OCI-LY7 (cell line): ENCODE data around the gene GOT2. TPM values are rescaled to one million over a fixed set of nuclear protein-coding genes. Genes with fewer than 3 reads are reported as not detected.
A peak's percentile ranks its signal among the peaks of the same experiment; 100 is the strongest.

ENCODE experiments used
- BruUV-seq: library from RNA; stranded (reverse); fragments of 400-500 nt; replicated peaks from 2 replicates; lab custom pipeline; 2021; lab: Mats Ljungman, UMichigan
- CTCF ChIA-PET: fragments of 300-600 bp; sonication (Branson Sonifier 250); formaldehyde crosslinking; loops from one replicate; lab custom pipeline; 2022; ENCODE audit warnings: antibody characterized with exemption; ENCODE audit not compliant: unreplicated experiment; lab: Charles Lee
- POLR2A ChIA-PET: fragments of 300-600 bp; sonication (Branson Sonifier 250); formaldehyde crosslinking; loops from one replicate; lab custom pipeline; 2022; ENCODE audit warnings: antibody characterized with exemption; lab: Charles Lee
- DNase-seq: peaks from one replicate; pipeline ENCODE4 v3.0.0-alpha.2; 2015; ENCODE audit warnings: low spot score
- H2AFZ ChIP-seq: fragments of 200-600 bp; sonication (generic), shearing (Covaris generic); 2 replicates; pipeline ENCODE4 v1.6.1; 2014; ENCODE audit warnings: mild to moderate bottlenecking, antibody characterized with exemption, low read length, moderate library complexity
- H3K27ac ChIP-seq: fragments of 200-600 bp; sonication (generic); 2 replicates; pipeline ENCODE4 v1.5.1; 2014; ENCODE audit warnings: mixed run types, low read depth, mild to moderate bottlenecking, moderate library complexity, low read length, inconsistent platforms; ENCODE audit not compliant: poor library complexity, severe bottlenecking
- H3K36me3 ChIP-seq: fragments of 200-600 bp; sonication (generic); 2 replicates; pipeline ENCODE4 v1.6.1; 2014; ENCODE audit warnings: mild to moderate bottlenecking, antibody characterized with exemption, low read length, moderate library complexity, mixed read lengths; ENCODE audit not compliant: insufficient read depth
- H3K4me1 ChIP-seq: fragments of 200-600 bp; sonication (generic); 2 replicates; pipeline ENCODE4 v1.5.1; 2014; ENCODE audit warnings: mild to moderate bottlenecking, low read length; ENCODE audit not compliant: insufficient read depth, poor library complexity, severe bottlenecking
- H3K4me2 ChIP-seq: fragments of 200-600 bp; sonication (generic); 2 replicates; pipeline ENCODE4 v1.6.1; 2014; ENCODE audit warnings: mild to moderate bottlenecking, low read length
- H3K4me3 ChIP-seq: fragments of 200-600 bp; sonication (generic); 2 replicates; pipeline ENCODE4 v1.5.1; 2014; ENCODE audit warnings: mild to moderate bottlenecking, low read depth, low read length; ENCODE audit not compliant: poor library complexity, severe bottlenecking
- H3K79me2 ChIP-seq: fragments of 200-600 bp; sonication (generic); 2 replicates; pipeline ENCODE4 v1.6.1; 2016; ENCODE audit warnings: low read depth, mild to moderate bottlenecking, low read length, moderate library complexity, mixed read lengths; ENCODE audit not compliant: insufficient read depth
- H3K9me2 ChIP-seq: fragments of 200-600 bp; sonication (generic); 2 replicates; pipeline ENCODE4 v1.6.1; 2016; ENCODE audit warnings: mild to moderate bottlenecking, low read length, mixed read lengths; ENCODE audit not compliant: insufficient read depth
- H3K9me3 ChIP-seq: fragments of 200-600 bp; sonication (generic); 2 replicates; pipeline ENCODE4 v1.6.1; 2014; ENCODE audit warnings: mild to moderate bottlenecking, mixed run types, low read length, mixed read lengths
- H4K20me1 ChIP-seq: fragments of 200-600 bp; sonication (generic); 2 replicates; pipeline ENCODE4 v1.6.1; 2014; ENCODE audit warnings: mild to moderate bottlenecking, antibody characterized with exemption, low read length, moderate library complexity, mixed read lengths; ENCODE audit not compliant: insufficient read depth
- EZH2phosphoT487 ChIP-seq: fragments of 200-600 bp; sonication (generic); IDR thresholded peaks from 2 replicates; pipeline ENCODE4 v1.6.1; 2018; ENCODE audit warnings: low read depth, borderline replicate concordance, mild to moderate bottlenecking, mixed run types, antibody characterized with exemption, low read length, moderate library complexity, mixed read lengths
- intact Hi-C: fragments of 100-400 bp; cut with micrococcal nuclease; formaldehyde crosslinking; loops from one replicate; pipeline ENCODE4 v1.10.0; 2022; ENCODE audit not compliant: unreplicated experiment
- total RNA-seq, 2 experiments: library from RNA; depleted of rRNA in 1 of 2; stranded (reverse); fragments of >200 nt in 1 of 2; shearing (Covaris generic) in 1 of 2; gene quantifications; 2 replicates each; pipeline ENCODE4 v1.2.3, GENCODE V29; 2014 to 2022
- TF ChIP-seq, protein P1 (sequence below): fragments of 200-600 bp; sonication (generic); conservative IDR thresholded peaks from 2 replicates; pipeline ENCODE4 v1.5.1; 2014; ENCODE audit warnings: mild to moderate bottlenecking, antibody characterized with exemption, low read length, moderate library complexity, mixed read lengths

The GOT2 gene
- total RNA-seq, 2 experiments from 2014 or later = 104 to 280 TPM

DNA sequence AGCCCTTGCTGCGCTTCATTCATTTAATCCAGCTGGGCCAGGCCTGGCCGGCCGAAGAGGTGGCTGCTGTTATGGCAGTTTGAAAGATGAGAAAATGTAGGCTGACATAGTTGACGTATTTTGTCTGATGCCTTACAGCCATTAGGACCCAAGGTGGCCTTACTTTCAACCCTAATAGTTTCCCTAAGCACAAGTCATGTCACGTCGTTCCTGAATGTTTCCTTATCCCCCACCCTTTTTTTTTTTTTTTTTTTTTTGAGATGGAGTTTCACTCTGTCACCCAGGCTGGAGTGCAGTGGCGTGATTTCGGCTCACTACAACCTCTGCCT is 307 bp upstream of the GOT2 start:
- peak overlapping the region; percentile 98 for H3K4me3 ChIP-seq
- POLR2A ChIA-PET = interaction anchor here (0.7 kb wide), 2 partner anchors 51 to 72 kb away, joined by 3 to 4 read pairs; no protein-coding TSS in a partner anchor
- TF ChIP-seq EZH2phosphoT487 = no peak
- TF ChIP-seq, protein P1, sequence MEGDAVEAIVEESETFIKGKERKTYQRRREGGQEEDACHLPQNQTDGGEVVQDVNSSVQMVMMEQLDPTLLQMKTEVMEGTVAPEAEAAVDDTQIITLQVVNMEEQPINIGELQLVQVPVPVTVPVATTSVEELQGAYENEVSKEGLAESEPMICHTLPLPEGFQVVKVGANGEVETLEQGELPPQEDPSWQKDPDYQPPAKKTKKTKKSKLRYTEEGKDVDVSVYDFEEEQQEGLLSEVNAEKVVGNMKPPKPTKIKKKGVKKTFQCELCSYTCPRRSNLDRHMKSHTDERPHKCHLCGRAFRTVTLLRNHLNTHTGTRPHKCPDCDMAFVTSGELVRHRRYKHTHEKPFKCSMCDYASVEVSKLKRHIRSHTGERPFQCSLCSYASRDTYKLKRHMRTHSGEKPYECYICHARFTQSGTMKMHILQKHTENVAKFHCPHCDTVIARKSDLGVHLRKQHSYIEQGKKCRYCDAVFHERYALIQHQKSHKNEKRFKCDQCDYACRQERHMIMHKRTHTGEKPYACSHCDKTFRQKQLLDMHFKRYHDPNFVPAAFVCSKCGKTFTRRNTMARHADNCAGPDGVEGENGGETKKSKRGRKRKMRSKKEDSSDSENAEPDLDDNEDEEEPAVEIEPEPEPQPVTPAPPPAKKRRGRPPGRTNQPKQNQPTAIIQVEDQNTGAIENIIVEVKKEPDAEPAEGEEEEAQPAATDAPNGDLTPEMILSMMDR = no peak; the same call in 1 of the 2 replicates
- peak overlapping the region; percentile 86 for H3K4me2 ChIP-seq
- peaks cover 47% of the 10 kb centered on the region for H3K79me2 ChIP-seq
- BruUV-seq = no TSS peak
- no peak for DNase-seq
- H3K36me3 ChIP-seq = peaks cover 38% of the 10 kb centered on the region
- no peaks in the 10 kb centered on the region for H3K9me2 ChIP-seq
- intact Hi-C loops = loop anchor here (2.0 to 5.0 kb wide), 2 partner anchors 106 to 317 kb away; partner anchors contain the start of gene CNOT1
- CTCF ChIA-PET = interaction anchor here (0.6 kb wide), 1 partner anchor 11 kb away, joined by 5 read pairs; no protein-coding TSS in a partner anchor
- peaks cover 43% of the 10 kb centered on the region for H3K4me1 ChIP-seq
- H3K27ac ChIP-seq = peak overlapping the region; percentile 68
- peaks cover 11% of the 10 kb centered on the region for H3K9me3 ChIP-seq
- peak overlapping the region; percentile 97 for H2AFZ ChIP-seq
- H4K20me1 ChIP-seq = peaks cover 6% of the 10 kb centered on the region; the same call in 1 of the 2 replicates

DNA sequence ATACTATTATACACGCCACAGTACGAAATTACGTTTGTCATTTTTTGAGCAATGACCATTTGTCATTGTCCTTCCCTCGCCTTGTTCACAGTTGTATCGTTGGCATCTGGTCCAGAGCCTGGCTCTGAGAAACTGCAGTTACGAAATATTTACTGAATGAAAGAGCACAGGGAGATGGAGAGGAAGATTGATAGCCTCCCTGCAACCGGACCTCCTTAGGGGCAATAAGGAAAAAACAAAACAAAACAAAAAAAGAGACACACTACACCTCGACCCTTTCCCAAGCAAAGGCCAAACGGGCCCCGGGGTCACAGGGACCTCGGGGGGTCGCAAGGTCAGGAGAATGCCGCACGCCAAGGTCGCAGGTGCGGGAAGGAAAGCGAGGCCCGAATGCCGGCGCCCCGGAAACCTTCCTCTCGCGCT is 857 bp downstream of the GOT2 start:
- Histone ChIP-seq H3K27ac (peak overlapping the region; percentile 68), H3K9me3 (peaks cover 11% of the 10 kb centered on the region), H3K9me2 (no peaks in the 10 kb centered on the region), H3K79me2 (peaks cover 59% of the 10 kb centered on the region), H3K4me3 (peak overlapping the region; percentile 98), H3K4me2 (peak overlapping the region; percentile 86), H4K20me1 (peaks cover 10% of the 10 kb centered on the region; the same call in 1 of the 2 replicates), H3K4me1 (peaks cover 55% of the 10 kb centered on the region), H2AFZ (peak overlapping the region; percentile 58; the same call in 1 of the 2 replicates), H3K36me3 (peaks cover 49% of the 10 kb centered on the region)
- ChIA-PET POLR2A (interaction anchor here (0.9 kb wide), 1 partner anchor 49 kb away, joined by 3 read pairs; the partner anchor contains the start of gene SLC38A7), CTCF (no interaction called here)
- TF ChIP-seq, protein P1 = no peak
- BruUV-seq = no TSS peak
- intact Hi-C loops = loop anchor here (5.0 kb wide), 1 partner anchor 316 kb away; no protein-coding TSS in a partner anchor
- DNase-seq = peak; percentile 10
